Measurements from ENCODE around the gene CTSV.
"Not testable (repeated sequence)": the region's sequence is repeated elsewhere in the genome, so short reads cannot be mapped to it uniquely, and the experiment has no call there.

The CTSV gene

DNA sequence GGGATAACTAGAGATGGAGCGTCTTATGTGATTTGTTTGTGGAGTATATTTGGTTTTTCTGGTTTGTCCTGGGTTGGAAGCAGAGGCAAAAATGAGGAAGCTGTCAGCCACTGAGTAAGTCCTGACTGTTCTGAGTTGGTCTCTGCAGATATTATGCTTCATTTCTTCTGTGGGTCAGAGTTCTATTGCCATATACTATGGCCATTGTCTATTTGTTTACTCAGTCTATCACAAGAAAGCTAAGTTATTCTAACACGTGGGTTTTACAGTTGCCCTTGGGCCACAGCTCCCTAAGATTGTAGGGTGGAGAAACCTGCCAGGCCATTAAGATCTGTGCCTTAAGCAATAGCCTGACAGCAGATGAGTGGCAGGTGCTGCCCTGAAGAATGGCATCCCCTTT, 3.0 kb upstream of the CTSV start:
- DNase-seq (ENCODE audit: low read depth in 3 of 3): no peak

DNA sequence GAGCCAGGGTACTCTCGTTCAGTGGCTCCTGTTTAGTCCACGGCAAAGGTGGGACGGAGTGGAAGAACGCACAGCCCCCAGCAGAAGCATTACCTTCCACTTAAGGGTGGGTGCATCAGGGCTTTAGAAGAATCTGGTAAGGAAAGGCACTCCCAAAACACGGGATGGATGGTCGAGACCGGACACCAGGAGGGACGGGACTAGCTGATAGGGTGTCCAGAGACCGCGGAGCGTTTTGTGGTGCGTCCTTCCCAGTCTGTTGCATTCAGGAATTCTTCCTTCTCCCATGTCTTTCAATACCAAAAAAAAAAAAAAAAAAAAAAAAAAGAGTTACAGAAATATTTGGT, 545 bp upstream of the CTSV start:
- DNase-seq (ENCODE audit: low read depth in 3 of 3): no peak

DNA sequence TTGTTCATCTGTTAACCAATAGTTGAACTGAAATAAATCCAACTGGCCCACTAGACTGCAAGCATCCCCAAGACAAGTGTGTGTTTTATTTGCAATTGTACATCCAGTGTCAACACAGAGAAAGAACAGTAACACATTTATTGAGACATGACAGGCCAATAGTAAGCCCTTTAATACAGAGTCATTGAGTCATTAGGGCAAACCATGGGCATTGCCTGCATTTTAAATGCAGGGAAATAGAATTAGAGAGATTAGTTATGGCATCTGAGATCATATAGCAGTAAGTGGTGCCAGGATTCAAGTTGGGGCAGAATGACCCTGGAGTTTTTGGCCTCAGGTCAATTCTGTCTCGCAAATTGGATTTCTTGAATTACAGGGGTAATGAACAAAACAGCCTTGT, 15.4 kb downstream of the CTSV start:
- DNase-seq (ENCODE audit: low read depth in 3 of 3): not testable (repeated sequence)

DNA sequence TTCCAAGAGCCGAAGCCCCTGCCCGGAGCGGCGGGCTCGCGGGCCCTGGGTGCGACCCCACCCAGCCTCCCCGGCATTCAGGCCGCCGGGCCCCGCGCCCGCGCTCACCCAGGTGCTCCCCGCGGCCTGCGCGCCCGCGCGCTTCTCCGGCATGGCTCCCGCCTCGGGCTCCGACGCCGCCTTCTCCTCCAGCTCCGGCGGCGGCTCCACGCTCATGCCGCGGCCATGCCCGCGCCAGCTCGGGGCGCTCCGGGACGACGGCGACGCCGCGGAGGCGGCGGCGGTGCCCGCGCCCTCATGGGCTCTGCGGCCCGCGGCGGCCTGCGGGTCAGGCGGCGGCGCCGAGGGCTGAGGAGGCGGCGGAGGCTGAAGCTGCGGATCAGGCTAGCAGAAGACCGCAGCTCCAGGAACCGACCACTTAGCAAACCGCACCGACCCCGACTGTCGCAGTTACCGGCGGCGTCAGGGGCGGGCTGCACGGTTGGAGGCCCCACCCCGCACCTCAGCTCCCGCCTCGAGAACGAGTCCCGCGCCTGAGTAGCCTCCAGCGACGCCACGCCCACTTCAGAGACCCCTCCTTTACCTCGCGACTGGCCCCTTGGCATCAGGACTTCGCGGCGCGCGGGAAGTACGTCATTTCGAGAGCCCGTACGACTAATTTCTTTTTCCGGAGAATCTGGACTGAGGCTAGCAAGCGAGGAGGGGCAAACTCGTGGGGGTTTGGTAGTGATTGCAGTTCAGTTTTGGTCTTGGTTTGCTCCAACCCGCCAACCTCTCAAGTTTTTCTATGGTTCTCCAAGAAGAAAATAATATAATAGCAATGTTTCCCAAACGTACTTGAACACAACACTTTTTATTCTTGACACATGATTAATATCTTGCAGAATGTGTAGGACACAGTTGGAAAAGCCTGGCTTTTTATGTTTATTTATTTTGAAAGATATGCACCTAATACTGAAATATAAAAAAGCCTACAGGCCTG, 25.5 kb downstream of the CTSV start:
- peak; percentile 59 to 75 (median 61) for DNase-seq (ENCODE audit: low read depth in 3 of 3)

DNA sequence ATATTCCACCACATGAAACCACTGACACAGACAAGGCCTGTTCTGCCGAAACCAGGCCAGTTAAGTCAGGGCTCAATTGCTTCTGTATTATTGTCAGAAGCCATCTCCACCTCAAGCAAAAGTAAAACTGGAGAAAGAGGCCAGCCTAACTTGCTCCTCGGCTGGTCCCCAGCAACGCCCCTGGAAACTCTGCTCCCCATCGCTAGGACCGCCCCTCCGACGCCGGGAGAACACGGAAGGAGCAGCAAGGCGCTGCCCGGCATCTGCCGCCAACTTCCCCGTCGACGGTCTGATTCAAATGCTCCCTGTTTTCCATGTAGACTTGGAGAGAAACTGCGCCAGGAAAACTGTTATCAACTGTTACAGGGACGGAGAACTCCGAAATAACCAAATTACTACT, 26.3 kb downstream of the CTSV start:
- DNase-seq (ENCODE audit: low read depth in 3 of 3): not testable (repeated sequence)

DNA sequence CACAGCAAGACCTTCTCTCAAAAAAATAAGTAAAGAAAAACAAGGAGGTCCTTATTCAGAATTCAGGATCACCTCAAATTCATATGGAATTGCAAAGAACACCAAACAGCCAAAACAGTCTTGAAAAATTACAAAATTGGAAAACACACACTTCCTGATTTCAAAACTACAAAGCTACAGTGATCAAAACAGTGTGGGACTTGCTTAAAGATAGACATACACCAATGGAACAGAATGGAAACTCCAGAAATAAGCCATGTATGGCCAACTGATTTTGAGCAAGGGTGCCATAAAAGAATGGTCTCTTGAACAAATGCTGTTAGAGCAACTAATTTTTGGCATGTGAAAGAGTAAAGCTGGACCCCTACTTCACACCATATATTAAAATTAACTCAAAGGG, 36.7 kb downstream of the CTSV start:
- not testable (repeated sequence) for DNase-seq (ENCODE audit: low read depth in 3 of 3)

DNA sequence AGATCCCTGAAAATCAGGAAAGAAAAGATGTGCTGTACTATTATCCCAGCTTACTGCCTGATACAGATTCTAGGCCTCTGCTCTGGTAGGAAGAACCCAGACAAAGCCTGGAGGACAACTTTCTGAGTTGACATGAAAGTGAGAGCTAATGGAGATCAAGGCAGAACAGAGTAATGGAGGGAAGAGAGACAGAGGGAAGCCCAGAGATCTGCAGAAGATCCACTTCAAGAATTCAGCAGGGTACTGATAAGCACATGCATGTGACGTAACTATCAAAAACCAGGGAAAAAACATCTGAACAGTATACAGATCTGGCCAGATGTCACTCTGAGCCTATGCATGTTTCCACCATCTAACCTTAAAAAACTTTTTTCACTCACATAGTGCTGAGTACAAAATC, 37.6 kb downstream of the CTSV start:
- DNase-seq (ENCODE audit: low read depth in 3 of 3): not testable (repeated sequence)

DNA sequence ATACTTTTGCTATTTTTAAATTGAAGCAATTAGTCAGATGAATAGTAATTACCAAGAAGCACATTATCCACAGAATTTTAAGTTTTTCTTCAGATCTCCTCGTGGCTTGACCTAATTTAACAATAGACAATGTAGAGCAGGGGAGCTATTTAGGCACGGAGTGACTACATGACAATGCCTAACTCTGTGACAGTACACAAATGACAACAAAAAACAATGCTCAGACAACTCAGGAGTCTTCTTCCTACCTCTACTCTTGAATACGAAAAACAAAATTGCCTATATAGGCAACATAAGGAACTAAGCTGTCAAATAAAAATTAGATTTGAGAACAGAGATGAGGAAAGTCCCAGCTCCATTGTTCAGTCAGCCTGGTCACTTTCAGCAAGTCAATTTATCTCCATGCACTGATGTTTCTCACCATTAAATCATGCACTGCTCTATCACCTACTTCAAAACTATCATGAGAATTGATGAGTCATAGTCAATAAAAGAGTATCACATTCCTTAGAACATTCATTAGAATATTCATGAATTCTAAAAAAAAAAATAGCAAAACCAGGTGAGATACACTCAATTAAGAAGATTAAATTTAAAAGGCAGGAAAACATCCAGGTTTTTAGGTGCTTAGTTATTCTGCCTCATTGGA, 38.7 kb downstream of the CTSV start:
- DNase-seq (ENCODE audit: low read depth in 3 of 3): not testable (repeated sequence)

DNA sequence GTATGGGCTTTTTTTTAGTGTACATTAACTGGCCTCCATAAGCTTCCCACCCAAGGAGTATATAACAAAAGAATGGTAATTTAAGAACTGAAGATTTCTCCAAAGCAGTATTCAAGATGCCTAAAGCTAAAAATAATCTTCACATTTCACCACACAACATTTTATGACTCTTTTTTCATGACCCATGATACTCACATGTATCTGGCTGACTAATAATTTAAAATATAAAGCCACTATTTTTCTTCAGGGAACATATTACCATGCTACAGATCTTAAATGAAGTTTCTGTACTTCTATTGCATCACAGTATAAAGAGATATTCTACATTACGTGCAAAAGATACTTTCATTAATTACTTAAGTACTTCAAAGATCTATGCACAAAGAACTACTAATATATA, 39.2 kb downstream of the CTSV start:
- not testable (repeated sequence) for DNase-seq (ENCODE audit: low read depth in 3 of 3)

DNA sequence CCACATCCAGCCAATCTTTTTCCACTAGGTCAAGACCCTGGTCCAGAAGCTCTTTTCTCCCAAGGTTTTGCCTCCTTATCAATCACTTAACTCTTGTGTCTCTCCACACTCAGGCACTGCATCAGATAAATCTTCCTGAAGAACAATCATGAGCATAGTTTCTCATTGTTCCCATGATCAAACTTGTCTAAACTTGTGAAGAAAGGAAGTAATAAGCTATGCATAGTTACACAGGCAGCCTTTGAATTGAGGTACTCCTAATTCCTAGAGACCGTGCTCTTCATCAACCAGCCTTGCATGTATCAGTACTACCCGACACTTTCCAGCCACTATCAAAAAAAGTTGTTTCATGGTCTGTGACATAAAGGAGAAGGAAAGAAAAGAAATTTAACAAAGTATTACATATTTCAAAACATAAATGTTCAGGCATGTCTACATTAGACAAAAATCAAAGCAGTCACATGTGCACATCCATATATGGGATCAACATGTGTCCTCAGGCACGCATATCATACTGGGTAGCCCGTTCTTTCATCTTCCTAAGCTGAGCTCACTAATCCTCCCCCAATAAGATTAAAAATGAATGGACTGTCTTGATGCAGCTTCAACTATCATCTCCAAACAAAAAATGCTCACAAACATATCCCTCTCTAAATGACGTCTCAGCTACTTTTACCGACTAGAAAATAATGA, 41.8 kb downstream of the CTSV start:
- not testable (repeated sequence) for DNase-seq (ENCODE audit: low read depth in 3 of 3)

DNA sequence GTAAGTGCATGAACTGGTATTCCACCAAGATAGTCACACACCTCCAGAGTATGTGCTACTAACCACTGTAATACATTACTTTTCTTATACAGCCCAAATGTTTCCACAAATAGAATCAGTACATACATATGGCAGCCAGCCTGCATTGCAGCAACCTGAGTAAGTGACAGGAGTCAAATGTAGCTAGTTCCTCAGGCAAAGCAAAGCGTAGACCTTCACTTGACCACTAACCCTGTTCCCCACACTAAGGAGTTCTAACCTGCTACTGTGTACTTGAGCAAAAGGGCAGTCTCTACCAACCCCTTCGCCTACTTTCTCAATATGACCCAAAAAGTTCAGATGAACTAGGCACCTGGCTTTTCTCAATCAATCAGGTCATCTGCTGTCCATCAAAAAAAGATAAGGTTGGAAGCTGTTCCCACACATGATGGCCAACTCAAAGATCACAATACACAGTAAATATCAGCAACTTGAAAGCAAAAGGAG, 44.4 kb downstream of the CTSV start:
- not testable (repeated sequence) for DNase-seq (ENCODE audit: low read depth in 3 of 3)

DNA sequence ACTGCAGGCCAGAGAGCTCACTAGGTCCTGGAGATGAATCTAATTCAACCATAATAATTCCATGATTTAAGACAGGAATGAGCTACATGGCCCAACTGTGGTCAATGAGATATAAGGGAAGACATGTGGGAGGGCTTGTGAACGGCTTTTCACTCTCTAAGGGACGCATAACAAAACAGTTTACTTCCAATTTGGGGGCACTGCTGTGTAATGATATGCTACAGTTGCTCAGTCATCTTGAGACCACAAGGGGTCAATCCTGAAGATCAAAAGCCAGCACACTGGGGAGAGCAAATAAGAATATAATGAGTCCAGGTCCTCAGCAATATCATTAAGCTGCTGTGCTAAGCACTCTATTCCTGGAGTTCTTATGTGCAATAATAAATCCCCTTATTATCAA, 46.6 kb downstream of the CTSV start:
- not testable (repeated sequence) for DNase-seq (ENCODE audit: low read depth in 3 of 3)

DNA sequence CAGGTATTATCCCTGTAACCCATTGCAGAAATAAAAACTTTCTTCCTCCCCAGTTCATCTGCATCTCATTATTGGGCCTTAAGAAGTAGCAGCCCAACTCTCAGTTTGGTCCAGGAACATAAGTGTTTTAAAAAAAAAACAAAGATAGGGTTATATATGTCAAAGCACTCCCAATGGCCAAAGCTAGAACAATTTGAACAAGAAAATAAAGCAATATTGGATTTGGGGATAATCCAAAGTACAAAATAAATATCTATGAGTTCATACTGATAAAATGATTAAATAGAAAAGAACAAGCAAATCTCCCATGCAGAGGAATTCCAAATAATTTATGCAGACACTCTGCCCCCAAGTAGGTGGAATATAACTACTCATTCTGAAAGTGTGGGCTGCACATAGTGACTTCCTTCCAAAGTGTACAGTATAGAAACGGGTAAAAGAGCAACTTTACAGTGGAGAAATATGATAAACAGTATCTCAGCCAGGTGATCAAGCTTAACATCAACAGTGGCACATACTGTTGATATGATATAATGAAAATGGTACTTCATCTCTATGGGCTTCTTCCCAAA, 49.1 kb downstream of the CTSV start:
- not testable (repeated sequence) for DNase-seq (ENCODE audit: low read depth in 3 of 3)

DNA sequence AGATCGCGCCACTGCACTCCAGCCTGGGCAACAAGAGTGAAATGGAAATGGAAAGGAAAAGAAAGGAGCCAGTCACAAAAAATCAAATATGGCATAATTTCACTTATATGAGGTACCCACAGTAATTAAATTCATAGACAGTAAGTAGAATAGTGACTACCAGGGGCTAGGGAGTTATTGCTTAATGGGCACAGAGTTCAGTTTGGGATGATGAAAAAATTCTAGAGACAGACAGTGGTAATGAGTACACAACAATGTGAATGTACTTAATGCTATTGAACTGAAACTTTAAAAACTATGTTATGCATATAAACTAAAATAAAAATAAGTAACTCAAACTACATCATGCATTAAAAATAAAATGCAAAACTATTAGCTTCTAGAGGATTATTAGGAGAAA, 54.1 kb downstream of the CTSV start:
- DNase-seq (ENCODE audit: low read depth in 3 of 3): not testable (repeated sequence)

DNA sequence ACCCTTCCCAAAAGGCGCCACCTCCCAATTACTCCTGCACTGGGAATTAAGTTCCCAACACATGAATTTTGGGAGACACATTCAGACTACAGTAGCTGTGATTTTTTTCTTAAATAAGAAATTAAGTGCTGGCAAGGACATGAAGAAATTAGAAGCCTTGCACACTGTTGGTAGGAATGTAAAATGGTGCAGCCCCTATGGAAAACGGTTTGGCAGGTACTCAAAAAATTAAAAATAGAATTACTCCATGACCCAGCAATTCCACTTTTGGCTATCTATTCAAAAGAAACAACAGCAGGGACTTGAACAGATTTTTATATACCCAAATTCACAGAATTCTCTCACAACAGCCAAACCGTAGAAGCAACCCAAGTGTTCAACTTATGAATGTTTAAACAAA, 54.8 kb downstream of the CTSV start:
- DNase-seq (ENCODE audit: low read depth in 3 of 3): not testable (repeated sequence)

DNA sequence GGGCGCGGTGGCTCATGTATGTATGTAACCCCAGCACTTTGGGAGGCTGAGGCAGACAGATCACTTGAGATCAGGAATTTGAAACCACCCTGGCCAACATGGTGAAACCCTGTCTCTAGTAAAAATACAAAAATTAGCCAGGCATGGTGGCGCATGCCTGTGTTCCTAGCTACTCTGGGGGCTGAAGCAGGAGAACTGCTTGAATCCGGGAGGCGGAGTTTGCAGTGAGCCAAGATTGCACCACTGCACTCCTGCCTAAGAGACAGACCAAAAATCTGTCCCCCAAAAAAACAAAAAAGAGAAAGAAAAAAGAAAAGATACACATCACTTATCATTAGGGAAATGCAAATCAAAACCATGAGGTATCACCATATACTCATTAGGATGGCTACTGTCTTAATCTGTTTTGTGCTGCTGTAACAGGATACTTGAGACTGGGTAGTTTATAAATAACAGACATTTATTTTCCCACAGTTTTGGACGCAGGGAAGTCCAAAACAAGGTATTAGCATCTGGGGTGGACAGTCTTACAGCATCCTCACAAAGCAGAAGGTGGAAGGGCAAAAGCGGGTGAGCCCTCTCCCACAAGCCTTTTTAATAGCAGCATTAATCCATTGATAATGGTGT, 55.3 kb downstream of the CTSV start:
- DNase-seq (ENCODE audit: low read depth in 3 of 3): not testable (repeated sequence)

All from stimulated activated CD4-positive, alpha-beta T cell treated with anti-CD3 and anti-CD28 coated beads, TNF-alpha, amount 100 ng/mL, for 24 hours (primary cell).